Measurements from ENCODE around the gene PRICKLE4. TPM values are rescaled to one million over a fixed set of nuclear protein-coding genes. Genes with fewer than 3 reads are reported as not detected.

Gene PRICKLE4
- total RNA-seq, 1 experiment from 2014 or later, result 1.5 TPM

- TF ChIP-seq FOXJ3 (CRISPR knock-in tag; IDR thresholded peaks at IDR 0.05; ENCODE audit: borderline replicate concordance) (no peak), NFE2L1 (CRISPR knock-in tag; IDR thresholded peaks at IDR 0.05) (no peak), CREB1 (CRISPR knock-in tag; IDR thresholded peaks at IDR 0.05) (no peak), ZNF281 (CRISPR knock-in tag; IDR thresholded peaks at IDR 0.05) (no peak), SMAD3 (CRISPR knock-in tag; IDR thresholded peaks at IDR 0.05; ENCODE audit: borderline replicate concordance) (no peak)
Observed at GRCh38 chr6:41818271-41819054, 37.9 kb downstream of the PRICKLE4 start (continued).

DNA sequence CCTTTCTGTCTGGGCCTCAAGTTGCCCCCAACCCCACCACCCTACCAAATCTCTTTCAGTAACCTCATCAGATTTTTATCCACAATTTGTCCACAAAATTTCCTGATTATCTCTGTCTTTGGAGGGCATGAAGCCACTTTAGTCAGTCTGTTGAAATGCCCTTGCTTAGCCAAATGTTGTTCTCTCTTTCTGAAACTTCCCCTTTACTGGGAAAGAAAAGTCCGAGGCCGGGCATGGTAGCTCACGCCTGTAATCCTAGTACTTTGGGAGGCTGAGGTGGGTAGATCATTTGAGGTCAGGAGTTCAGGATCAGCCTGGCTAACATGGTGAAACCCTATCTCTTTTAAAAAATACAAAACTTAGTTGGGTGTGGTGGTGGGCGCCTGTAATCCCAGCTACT lies 40.7 kb downstream of the PRICKLE4 start:
- DNase-seq (ENCODE audit: low spot score) (no peak), ATAC-seq (no peak)
- no peaks in the 10 kb centered on the region for H3K4me1 Mint-ChIP-seq
- no peak overlapping the region for H3K4me3 Mint-ChIP-seq
- H3K9me3 Mint-ChIP-seq, result no peaks in the 10 kb centered on the region
- no peaks in the 10 kb centered on the region for H3K27me3 Mint-ChIP-seq (ENCODE audit: low read depth)
- CTCF ChIA-PET, result interaction anchor here (1.3 kb wide), 1 partner anchor 26 kb away, joined by 4 read pairs; no protein-coding TSS in a partner anchor
- POLR2A ChIA-PET, result no interaction called here
- no peak overlapping the region for H3K27ac Mint-ChIP-seq
- H3K36me3 Mint-ChIP-seq, result no peaks in the 10 kb centered on the region
- TF ChIP-seq RELA (CRISPR knock-in tag; IDR thresholded peaks at IDR 0.05; ENCODE audit: borderline replicate concordance), result no peak
- TF ChIP-seq ZNF121 (CRISPR knock-in tag; IDR thresholded peaks at IDR 0.05), result no peak
- TF ChIP-seq, protein P1, sequence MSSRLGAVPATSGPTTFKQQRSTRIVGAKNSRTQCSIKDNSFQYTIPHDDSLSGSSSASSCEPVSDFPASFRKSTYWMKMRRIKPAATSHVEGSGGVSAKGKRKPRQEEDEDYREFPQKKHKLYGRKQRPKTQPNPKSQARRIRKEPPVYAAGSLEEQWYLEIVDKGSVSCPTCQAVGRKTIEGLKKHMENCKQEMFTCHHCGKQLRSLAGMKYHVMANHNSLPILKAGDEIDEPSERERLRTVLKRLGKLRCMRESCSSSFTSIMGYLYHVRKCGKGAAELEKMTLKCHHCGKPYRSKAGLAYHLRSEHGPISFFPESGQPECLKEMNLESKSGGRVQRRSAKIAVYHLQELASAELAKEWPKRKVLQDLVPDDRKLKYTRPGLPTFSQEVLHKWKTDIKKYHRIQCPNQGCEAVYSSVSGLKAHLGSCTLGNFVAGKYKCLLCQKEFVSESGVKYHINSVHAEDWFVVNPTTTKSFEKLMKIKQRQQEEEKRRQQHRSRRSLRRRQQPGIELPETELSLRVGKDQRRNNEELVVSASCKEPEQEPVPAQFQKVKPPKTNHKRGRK (CRISPR knock-in tag; IDR thresholded peaks at IDR 0.05; ENCODE audit: borderline replicate concordance), result no peak
- TF ChIP-seq FOXP4 (CRISPR knock-in tag; IDR thresholded peaks at IDR 0.05), result no peak
- no peak for TF ChIP-seq CREB1 (CRISPR knock-in tag; IDR thresholded peaks at IDR 0.05)
- TF ChIP-seq SOX15 (CRISPR knock-in tag; IDR thresholded peaks at IDR 0.05), result no peak
- TF ChIP-seq, protein P2, sequence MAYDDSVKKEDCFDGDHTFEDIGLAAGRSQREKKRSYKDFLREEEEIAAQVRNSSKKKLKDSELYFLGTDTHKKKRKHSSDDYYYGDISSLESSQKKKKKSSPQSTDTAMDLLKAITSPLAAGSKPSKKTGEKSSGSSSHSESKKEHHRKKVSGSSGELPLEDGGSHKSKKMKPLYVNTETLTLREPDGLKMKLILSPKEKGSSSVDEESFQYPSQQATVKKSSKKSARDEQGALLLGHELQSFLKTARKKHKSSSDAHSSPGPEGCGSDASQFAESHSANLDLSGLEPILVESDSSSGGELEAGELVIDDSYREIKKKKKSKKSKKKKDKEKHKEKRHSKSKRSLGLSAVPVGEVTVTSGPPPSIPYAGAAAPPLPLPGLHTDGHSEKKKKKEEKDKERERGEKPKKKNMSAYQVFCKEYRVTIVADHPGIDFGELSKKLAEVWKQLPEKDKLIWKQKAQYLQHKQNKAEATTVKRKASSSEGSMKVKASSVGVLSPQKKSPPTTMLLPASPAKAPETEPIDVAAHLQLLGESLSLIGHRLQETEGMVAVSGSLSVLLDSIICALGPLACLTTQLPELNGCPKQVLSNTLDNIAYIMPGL (CRISPR knock-in tag; IDR thresholded peaks at IDR 0.05), result no peak
- no peak for TF ChIP-seq ZNF425 (CRISPR knock-in tag; conservative IDR thresholded peaks at IDR 0.05)
- no peak for TF ChIP-seq AR (CRISPR knock-in tag; IDR thresholded peaks at IDR 0.05)
- TF ChIP-seq ZNF232 (CRISPR knock-in tag; IDR thresholded peaks at IDR 0.05), result no peak
- TF ChIP-seq GTF2I (CRISPR knock-in tag; conservative IDR thresholded peaks at IDR 0.05), result no peak
- no peak for TF ChIP-seq ZBTB21 (CRISPR knock-in tag; IDR thresholded peaks at IDR 0.05; ENCODE audit: borderline replicate concordance)
- TF ChIP-seq, protein P3, sequence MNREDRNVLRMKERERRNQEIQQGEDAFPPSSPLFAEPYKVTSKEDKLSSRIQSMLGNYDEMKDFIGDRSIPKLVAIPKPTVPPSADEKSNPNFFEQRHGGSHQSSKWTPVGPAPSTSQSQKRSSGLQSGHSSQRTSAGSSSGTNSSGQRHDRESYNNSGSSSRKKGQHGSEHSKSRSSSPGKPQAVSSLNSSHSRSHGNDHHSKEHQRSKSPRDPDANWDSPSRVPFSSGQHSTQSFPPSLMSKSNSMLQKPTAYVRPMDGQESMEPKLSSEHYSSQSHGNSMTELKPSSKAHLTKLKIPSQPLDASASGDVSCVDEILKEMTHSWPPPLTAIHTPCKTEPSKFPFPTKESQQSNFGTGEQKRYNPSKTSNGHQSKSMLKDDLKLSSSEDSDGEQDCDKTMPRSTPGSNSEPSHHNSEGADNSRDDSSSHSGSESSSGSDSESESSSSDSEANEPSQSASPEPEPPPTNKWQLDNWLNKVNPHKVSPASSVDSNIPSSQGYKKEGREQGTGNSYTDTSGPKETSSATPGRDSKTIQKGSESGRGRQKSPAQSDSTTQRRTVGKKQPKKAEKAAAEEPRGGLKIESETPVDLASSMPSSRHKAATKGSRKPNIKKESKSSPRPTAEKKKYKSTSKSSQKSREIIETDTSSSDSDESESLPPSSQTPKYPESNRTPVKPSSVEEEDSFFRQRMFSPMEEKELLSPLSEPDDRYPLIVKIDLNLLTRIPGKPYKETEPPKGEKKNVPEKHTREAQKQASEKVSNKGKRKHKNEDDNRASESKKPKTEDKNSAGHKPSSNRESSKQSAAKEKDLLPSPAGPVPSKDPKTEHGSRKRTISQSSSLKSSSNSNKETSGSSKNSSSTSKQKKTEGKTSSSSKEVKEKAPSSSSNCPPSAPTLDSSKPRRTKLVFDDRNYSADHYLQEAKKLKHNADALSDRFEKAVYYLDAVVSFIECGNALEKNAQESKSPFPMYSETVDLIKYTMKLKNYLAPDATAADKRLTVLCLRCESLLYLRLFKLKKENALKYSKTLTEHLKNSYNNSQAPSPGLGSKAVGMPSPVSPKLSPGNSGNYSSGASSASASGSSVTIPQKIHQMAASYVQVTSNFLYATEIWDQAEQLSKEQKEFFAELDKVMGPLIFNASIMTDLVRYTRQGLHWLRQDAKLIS (CRISPR knock-in tag; IDR thresholded peaks at IDR 0.05; ENCODE audit: borderline replicate concordance), result no peak
